ENCODE data around the gene CELF6. TPM values are rescaled to one million over a fixed set of nuclear protein-coding genes. Genes with fewer than 3 reads are reported as not detected.

CELF6 gene
- total RNA-seq, 1 experiment from 2014 or later = 0.52 TPM

DNA sequence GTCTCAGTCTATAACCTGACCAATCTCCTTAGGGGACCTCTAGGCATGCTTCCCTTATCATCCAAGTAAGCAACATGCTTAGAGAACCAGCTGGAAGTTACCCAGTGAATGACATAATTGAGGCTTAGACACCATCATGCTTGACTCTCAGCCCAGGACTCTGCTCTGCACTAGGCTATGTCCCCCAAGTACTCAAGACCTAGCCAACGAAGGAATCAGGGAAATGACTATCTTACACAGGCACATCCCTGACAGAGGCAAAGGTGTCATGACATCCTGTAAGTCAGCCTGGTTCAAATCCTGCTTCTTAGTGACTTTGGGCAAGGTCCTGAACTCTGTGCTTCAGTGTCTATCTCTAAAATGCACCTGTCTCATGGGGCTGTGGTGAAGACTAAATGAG, 24.6 kb upstream of the CELF6 start:
- CTCF ChIA-PET = no interaction called here
- TF ChIP-seq SP1 (IDR thresholded peaks at IDR 0.05; ENCODE audit: low read depth) (no peak), ELF1 (IDR thresholded peaks at IDR 0.05; ENCODE audit: borderline replicate concordance, low read depth) (no peak), CEBPB (IDR thresholded peaks at IDR 0.05; ENCODE audit: low read depth) (no peak)
- H3K4me1 ChIP-seq (ENCODE audit: control insufficient read depth in 1 of 2, insufficient read depth in 2 of 2, low read length in 2 of 2) = peaks cover 0 to 3% of the 10 kb centered on the region in 2 experiments; a peak in 1 of 4 replicates
- no peaks in the 10 kb centered on the region for H4K20me1 ChIP-seq (ENCODE audit: insufficient read depth)
- RAD21 ChIA-PET (ENCODE audit: low non-redundant PET in 1 of 2, low total read pairs in 2 of 2, uncharacterized antibody in 2 of 2, unreplicated experiment in 2 of 2) = no interaction called here
- H3K9me2 ChIP-seq (ENCODE audit: insufficient read depth) = no peaks in the 10 kb centered on the region
- H3K9me3 ChIP-seq (ENCODE audit: control insufficient read depth in 1 of 2, insufficient read depth in 1 of 2, low read depth in 1 of 2, low read length in 2 of 2) = no peaks in the 10 kb centered on the region
- no TSS peak for BruUV-seq (replicated peaks)
- intact Hi-C loops (cut with micrococcal nuclease) = loop anchor here (5.0 kb wide), 1 partner anchor 253 kb away; no protein-coding TSS in a partner anchor
- ATAC-seq (no peak), DNase-seq (ENCODE audit: low read depth, low spot score) (no peak)
- no peaks in the 10 kb centered on the region for H3K27me3 ChIP-seq (ENCODE audit: insufficient read depth, low read length)
- H3K79me2 ChIP-seq (ENCODE audit: insufficient read depth, low read length) = no peaks in the 10 kb centered on the region
- no peak overlapping the region for H2AFZ ChIP-seq (ENCODE audit: low read depth, low read length, poor library complexity, severe bottlenecking)
- no peak overlapping the region for H3K4me3 ChIP-seq (replicated peaks in 1 of 2; ENCODE audit: low read depth in 1 of 2, low read length in 2 of 2)
- H3K4me2 ChIP-seq (ENCODE audit: low read length) = no peak overlapping the region
- peaks cover 3 to 9% of the 10 kb centered on the region in 2 experiments; a peak in 3 of 4 replicates for H3K36me3 ChIP-seq (ENCODE audit: control insufficient read depth in 1 of 2, insufficient read depth in 2 of 2, low read length in 2 of 2)
- POLR2A ChIA-PET = no interaction called here
- H3K9ac ChIP-seq (ENCODE audit: low read length) = no peak overlapping the region
- H3K27ac ChIP-seq (ENCODE audit: low read depth, low read length) = no peak overlapping the region

DNA sequence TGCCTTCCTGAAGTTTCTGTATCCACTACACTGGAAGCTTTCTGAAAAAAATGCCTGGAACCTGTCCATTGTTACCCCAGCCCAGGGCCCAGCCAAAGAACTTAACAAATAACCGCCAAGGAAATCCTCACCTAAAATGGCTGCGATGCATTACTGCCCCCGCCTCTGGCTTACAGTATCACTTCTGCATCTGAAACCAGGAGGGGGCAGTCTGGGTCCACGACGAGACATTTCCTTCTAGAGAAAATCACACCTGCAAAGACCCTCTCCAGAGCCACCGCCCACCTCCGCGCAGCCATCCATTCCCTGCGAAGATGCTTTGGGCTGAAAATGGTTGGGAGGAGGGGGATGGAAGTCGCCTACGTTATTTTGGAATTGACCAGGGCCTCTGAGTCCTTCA, 22.4 kb upstream of the CELF6 start:
- ATAC-seq = peak; percentile 81
- Histone ChIP-seq H2AFZ (ENCODE audit: low read depth, low read length, poor library complexity, severe bottlenecking) (no peak overlapping the region), H3K36me3 (ENCODE audit: control insufficient read depth in 1 of 2, insufficient read depth in 2 of 2, low read length in 2 of 2) (peaks cover 3 to 6% of the 10 kb centered on the region in 2 experiments; a peak in 3 of 4 replicates), H3K27ac (ENCODE audit: low read depth, low read length) (no peak overlapping the region), H3K79me2 (ENCODE audit: insufficient read depth, low read length) (no peaks in the 10 kb centered on the region), H3K4me1 (ENCODE audit: control insufficient read depth in 1 of 2, insufficient read depth in 2 of 2, low read length in 2 of 2) (peaks cover 0 to 3% of the 10 kb centered on the region in 2 experiments; a peak in 1 of 4 replicates), H4K20me1 (ENCODE audit: insufficient read depth) (no peaks in the 10 kb centered on the region), H3K27me3 (ENCODE audit: insufficient read depth, low read length) (no peaks in the 10 kb centered on the region), H3K9me2 (ENCODE audit: insufficient read depth) (no peaks in the 10 kb centered on the region), H3K9me3 (ENCODE audit: control insufficient read depth in 1 of 2, insufficient read depth in 1 of 2, low read depth in 1 of 2, low read length in 2 of 2) (no peaks in the 10 kb centered on the region), H3K4me3 (replicated peaks in 1 of 2; ENCODE audit: low read depth in 1 of 2, low read length in 2 of 2) (no peak overlapping the region), H3K4me2 (ENCODE audit: low read length) (no peak overlapping the region), H3K9ac (ENCODE audit: low read length) (no peak overlapping the region)
- RAD21 ChIA-PET (ENCODE audit: low non-redundant PET in 1 of 2, low total read pairs in 2 of 2, uncharacterized antibody in 2 of 2, unreplicated experiment in 2 of 2) = no interaction called here
- peak; percentile 59 for TF ChIP-seq RAD21 (IDR thresholded peaks at IDR 0.05; ENCODE audit: low read depth)
- no peak for TF ChIP-seq CBX3 (IDR thresholded peaks at IDR 0.05; ENCODE audit: low read depth)
- TF ChIP-seq, protein P1, sequence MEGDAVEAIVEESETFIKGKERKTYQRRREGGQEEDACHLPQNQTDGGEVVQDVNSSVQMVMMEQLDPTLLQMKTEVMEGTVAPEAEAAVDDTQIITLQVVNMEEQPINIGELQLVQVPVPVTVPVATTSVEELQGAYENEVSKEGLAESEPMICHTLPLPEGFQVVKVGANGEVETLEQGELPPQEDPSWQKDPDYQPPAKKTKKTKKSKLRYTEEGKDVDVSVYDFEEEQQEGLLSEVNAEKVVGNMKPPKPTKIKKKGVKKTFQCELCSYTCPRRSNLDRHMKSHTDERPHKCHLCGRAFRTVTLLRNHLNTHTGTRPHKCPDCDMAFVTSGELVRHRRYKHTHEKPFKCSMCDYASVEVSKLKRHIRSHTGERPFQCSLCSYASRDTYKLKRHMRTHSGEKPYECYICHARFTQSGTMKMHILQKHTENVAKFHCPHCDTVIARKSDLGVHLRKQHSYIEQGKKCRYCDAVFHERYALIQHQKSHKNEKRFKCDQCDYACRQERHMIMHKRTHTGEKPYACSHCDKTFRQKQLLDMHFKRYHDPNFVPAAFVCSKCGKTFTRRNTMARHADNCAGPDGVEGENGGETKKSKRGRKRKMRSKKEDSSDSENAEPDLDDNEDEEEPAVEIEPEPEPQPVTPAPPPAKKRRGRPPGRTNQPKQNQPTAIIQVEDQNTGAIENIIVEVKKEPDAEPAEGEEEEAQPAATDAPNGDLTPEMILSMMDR (IDR thresholded peaks at IDR 0.05 in 2 of 3, conservative IDR thresholded peaks at IDR 0.05 in 1 of 3; ENCODE audit: borderline replicate concordance in 1 of 3, insufficient read depth in 1 of 3, low read depth in 2 of 3, low read length in 2 of 3) = peak; percentile 38 to 63 (median 54); a peak in 5 of 6 replicates
- no TSS peak for BruUV-seq (replicated peaks)
- CTCF ChIA-PET = no interaction called here
- DNase-seq (ENCODE audit: low read depth, low spot score) = peak; percentile 7
- POLR2A ChIA-PET = no interaction called here
- intact Hi-C loops (cut with micrococcal nuclease) = loop anchor here (5.0 kb wide), 1 partner anchor 255 kb away; no protein-coding TSS in a partner anchor

Measured in HCT116 (cell line).